ENCODE data around the gene FKBP7. TPM values are rescaled to one million over a fixed set of nuclear protein-coding genes. Genes with fewer than 3 reads are reported as not detected.

The FKBP7 gene
- total and polyA plus RNA-seq, 2 of the 8 experiments (the other 6 are each of a cell fraction or from before 2014, with no cell fraction given), result 3.6 to 7.0 TPM

DNA sequence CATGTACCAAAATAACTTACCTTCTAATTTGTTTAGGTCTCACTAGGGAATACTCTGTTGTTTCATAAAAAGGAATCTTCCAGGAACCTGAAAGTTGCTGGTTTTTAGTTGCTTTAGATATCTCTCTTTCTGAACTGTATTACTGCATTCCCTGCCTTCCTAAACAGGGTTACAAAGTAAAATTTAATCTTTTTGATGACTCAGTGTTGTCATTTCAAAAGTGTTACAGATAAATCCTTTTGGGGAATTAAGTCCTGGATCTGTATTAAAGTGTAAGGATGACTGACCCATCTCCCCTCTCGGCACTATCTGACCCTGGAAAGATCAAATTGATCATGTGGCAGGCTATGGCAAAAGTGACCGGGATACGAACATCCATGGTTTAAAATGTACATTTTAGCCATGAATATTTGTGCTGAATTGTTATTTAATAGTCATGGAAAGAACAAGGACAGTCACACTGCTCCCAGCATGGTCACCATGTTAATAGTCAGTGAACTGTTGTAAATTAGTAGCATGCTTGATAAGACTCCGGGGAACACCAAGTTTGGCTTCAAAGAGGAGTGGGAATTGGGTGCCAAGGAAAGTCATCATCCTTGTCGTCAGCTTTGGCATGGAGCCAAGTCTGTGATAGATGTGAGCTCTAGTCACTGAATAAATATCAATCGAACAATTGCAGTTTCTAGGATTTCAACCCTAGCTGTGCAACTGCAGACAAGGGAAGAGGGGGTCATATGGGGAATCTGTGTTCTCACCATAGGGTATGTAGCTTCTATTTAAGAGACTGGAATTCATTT lies 6.0 kb upstream of the FKBP7 start (continued):
- TF ChIP-seq, protein P1, sequence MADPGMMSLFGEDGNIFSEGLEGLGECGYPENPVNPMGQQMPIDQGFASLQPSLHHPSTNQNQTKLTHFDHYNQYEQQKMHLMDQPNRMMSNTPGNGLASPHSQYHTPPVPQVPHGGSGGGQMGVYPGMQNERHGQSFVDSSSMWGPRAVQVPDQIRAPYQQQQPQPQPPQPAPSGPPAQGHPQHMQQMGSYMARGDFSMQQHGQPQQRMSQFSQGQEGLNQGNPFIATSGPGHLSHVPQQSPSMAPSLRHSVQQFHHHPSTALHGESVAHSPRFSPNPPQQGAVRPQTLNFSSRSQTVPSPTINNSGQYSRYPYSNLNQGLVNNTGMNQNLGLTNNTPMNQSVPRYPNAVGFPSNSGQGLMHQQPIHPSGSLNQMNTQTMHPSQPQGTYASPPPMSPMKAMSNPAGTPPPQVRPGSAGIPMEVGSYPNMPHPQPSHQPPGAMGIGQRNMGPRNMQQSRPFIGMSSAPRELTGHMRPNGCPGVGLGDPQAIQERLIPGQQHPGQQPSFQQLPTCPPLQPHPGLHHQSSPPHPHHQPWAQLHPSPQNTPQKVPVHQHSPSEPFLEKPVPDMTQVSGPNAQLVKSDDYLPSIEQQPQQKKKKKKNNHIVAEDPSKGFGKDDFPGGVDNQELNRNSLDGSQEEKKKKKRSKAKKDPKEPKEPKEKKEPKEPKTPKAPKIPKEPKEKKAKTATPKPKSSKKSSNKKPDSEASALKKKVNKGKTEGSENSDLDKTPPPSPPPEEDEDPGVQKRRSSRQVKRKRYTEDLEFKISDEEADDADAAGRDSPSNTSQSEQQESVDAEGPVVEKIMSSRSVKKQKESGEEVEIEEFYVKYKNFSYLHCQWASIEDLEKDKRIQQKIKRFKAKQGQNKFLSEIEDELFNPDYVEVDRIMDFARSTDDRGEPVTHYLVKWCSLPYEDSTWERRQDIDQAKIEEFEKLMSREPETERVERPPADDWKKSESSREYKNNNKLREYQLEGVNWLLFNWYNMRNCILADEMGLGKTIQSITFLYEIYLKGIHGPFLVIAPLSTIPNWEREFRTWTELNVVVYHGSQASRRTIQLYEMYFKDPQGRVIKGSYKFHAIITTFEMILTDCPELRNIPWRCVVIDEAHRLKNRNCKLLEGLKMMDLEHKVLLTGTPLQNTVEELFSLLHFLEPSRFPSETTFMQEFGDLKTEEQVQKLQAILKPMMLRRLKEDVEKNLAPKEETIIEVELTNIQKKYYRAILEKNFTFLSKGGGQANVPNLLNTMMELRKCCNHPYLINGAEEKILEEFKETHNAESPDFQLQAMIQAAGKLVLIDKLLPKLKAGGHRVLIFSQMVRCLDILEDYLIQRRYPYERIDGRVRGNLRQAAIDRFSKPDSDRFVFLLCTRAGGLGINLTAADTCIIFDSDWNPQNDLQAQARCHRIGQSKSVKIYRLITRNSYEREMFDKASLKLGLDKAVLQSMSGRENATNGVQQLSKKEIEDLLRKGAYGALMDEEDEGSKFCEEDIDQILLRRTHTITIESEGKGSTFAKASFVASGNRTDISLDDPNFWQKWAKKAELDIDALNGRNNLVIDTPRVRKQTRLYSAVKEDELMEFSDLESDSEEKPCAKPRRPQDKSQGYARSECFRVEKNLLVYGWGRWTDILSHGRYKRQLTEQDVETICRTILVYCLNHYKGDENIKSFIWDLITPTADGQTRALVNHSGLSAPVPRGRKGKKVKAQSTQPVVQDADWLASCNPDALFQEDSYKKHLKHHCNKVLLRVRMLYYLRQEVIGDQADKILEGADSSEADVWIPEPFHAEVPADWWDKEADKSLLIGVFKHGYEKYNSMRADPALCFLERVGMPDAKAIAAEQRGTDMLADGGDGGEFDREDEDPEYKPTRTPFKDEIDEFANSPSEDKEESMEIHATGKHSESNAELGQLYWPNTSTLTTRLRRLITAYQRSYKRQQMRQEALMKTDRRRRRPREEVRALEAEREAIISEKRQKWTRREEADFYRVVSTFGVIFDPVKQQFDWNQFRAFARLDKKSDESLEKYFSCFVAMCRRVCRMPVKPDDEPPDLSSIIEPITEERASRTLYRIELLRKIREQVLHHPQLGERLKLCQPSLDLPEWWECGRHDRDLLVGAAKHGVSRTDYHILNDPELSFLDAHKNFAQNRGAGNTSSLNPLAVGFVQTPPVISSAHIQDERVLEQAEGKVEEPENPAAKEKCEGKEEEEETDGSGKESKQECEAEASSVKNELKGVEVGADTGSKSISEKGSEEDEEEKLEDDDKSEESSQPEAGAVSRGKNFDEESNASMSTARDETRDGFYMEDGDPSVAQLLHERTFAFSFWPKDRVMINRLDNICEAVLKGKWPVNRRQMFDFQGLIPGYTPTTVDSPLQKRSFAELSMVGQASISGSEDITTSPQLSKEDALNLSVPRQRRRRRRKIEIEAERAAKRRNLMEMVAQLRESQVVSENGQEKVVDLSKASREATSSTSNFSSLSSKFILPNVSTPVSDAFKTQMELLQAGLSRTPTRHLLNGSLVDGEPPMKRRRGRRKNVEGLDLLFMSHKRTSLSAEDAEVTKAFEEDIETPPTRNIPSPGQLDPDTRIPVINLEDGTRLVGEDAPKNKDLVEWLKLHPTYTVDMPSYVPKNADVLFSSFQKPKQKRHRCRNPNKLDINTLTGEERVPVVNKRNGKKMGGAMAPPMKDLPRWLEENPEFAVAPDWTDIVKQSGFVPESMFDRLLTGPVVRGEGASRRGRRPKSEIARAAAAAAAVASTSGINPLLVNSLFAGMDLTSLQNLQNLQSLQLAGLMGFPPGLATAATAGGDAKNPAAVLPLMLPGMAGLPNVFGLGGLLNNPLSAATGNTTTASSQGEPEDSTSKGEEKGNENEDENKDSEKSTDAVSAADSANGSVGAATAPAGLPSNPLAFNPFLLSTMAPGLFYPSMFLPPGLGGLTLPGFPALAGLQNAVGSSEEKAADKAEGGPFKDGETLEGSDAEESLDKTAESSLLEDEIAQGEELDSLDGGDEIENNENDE (IDR thresholded peaks at IDR 0.05; ENCODE audit: insufficient replicate concordance, low read length), result no peak
- TF ChIP-seq TCF12 (IDR thresholded peaks at IDR 0.05; ENCODE audit: low read depth, low read length) (no peak), SRF (IDR thresholded peaks at IDR 0.05; ENCODE audit: low read depth, low read length) (no peak), MAFK (IDR thresholded peaks at IDR 0.05; ENCODE audit: low read depth, low read length) (no peak), TAF1 (IDR thresholded peaks at IDR 0.05; ENCODE audit: low read depth, low read length) (no peak), EGR1 (IDR thresholded peaks at IDR 0.05; ENCODE audit: borderline replicate concordance, low read depth, low read length) (no peak), RAD21 (IDR thresholded peaks at IDR 0.05 in 1 of 2, conservative IDR thresholded peaks at IDR 0.05 in 1 of 2; ENCODE audit: low read depth in 2 of 2, low read length in 2 of 2) (no peak)

All from H1 (cell line).